IPS DF 4.7 (cell line): Measurements from ENCODE around the gene UTP15.

Experiments used
- DNase-seq: peaks from one replicate; pipeline ENCODE4 v3.0.0-alpha.2; 2013; ENCODE audit warnings: low spot score; ENCODE audit errors: extremely low read depth

Gene UTP15

DNA sequence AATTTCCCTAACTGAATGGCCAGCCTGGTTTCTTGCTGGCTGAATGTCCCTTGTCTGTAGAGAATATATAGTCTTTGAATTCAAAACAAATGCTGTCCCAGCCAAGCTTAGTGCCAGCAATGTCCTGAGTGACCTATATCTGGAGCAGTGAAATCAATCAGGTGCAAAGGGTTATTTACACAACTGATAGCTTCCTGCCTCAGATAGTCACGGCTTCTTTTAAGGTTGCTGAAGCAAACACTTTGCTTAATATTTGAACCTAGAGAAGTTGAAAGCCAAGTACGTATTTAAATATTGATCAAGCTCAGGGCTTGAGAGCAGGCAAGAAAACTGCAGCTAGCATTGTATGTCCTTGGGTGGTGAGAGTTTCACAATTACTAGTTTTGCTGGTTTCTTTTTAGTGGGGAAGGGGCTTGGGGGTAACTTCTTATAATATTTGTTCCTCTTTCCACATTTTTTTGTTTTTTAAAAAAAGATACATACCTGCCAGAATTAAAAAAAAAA lies 58.4 kb downstream of the UTP15 start:
- no peak for DNase-seq

DNA sequence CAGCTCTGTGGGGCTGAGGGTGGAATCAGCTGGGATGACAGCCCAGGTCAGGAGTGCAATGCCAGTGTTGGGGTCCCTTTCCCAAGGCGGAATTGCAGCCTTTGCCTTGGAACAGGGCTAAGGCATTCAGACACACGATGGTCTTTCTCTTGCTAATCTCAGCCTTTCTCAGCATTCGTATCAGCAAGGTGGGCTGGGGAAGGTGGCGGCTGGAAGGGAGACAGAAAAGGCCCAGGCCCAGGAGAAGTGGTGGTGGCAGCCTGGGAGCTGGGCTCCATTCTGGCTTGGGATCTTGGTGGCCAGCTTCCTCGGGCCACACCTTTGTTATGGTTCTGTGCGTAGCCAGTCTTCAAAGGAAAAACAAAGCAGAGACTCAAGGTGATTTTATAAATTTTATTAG lies 59.3 kb downstream of the UTP15 start:
- DNase-seq, result no peak

DNA sequence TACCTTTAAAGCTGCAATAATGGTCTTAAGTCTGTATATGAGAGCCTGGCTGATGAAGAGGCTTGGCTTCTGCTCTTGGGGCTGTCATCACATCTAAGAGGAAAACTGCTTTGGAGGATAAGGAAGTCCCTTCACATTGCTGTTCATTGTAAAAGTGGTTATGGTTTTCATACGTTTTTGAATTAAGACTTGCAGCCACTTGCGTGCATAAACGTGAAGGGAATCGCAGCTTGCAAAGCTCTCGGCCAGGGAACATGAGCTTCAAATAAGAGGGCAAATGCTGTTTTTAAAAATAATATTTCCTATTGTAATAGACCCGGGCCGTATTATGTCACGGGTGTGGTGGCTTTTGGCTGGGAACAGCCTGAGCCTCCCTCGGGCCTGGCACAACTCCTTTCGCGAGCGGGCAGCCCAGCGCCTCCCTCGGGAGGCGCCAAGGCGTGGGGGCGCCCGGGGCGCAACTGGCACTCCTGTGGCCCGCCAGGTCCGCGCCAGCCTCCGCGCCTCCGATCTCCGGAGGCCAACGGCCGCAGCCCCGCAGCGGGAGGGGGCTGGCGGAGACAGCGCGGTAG lies 59.9 kb downstream of the UTP15 start:
- no peak for DNase-seq

DNA sequence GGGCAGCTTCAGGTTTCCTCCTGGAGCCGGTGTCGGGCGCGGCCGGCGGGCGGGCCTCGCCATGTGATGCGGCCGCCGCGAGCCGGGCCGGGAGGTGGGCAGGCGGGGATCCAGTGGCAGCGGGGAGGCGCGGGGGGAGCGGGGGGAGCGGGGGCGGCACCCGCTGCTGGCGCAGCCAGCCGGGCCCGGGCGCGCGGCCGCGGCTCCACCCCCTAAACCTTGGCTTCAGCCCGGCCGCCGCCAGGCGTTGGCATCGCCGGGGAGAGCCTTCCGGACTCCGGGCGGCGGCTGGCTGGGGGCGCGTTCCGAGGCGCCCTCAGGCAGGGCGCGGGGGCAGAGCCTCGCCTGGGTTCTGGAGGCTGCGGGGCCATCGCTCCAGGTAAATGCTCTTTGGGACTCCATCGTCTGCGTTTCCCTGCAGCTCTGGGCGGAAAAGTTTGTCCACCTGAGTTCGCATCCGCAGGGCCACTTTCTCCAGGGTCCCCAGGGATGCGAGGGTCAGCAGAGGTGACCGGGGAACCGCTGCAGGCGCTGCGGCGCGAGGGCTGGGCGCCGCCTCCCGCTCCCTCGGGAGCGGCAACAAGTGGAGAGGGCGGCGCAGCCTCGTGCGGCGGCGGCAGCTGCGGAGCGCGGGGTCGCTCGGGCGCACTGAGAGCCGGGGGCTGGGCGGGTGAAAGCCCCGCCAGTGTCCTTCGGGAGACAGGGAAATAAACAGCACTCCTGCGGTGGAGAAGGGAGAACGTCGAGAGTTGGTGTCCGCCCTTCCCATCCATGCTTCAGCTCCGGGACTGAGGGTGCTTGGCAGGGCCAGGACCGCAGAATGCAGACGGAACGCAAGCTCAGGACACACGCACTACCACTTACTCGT lies 60.6 kb downstream of the UTP15 start, which contains the start of gene ARHGEF28:
TSS of gene ARHGEF28 (plus strand) at position 253 of the 868 bp plus-strand sequence. CDS start 58,656 bp downstream, outside the sequence.
- no peak for DNase-seq

DNA sequence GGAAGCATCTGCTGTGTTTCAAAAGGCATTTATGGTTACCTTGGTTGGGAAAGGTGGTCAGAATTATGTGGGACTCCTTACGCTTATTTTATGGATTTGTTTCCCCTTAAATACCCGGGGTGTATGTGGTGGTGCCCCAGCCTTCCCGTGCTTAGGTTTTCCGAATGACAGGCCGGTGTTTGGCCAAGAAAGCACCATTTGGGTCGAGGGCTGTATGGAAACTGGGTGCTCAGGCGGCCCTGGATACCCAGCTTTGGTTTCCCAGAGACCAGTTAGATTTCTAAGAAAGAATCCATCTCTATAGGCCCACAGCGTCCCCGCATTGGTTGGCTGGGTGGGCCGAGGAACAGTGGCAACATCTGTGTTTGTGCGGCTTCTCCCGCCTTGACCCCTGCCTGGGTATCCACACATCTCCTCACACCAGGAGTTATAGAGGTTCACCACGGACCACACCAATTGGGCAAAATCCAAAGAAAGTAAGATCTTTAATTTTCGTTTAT lies 61.3 kb downstream of the UTP15 start:
- no peak for DNase-seq

DNA sequence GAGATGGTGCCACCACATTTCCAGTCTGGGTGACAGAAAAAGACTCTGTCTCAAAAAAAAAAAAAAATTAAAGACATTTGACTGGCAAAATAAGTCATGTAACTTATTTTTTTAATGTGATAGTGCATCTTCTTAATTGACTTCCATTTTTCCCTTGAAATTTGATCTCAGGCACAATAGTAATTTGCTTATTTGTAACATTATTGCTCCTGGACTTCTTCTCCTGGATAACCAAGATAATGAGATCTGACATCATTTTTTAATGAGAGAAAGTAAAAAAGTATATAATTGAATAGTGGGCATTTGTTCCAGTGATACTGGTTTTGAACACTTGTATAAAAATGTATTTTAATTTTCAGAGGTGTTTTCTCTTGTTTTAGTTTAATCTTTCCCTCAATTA lies 63.9 kb downstream of the UTP15 start:
- no peak for DNase-seq

DNA sequence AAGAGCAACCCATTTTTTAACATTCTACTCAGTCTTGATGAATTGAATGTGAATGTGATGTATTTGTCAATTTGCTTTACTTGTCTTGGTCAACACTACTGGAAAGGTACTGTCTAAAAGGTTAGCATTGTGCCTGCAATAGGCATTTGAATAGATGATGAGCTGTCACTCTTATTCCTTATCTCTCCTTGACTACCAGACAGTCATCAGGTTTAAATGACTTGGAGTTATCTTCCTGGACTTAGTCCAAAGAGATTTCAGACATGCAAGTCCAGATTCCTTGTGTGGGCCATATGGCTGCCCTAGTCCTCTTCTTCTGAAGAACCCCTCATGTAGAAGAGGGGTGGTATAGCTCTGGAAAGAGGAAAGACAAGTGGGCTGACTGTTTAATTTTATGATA lies 65.2 kb downstream of the UTP15 start:
- DNase-seq, result no peak

DNA sequence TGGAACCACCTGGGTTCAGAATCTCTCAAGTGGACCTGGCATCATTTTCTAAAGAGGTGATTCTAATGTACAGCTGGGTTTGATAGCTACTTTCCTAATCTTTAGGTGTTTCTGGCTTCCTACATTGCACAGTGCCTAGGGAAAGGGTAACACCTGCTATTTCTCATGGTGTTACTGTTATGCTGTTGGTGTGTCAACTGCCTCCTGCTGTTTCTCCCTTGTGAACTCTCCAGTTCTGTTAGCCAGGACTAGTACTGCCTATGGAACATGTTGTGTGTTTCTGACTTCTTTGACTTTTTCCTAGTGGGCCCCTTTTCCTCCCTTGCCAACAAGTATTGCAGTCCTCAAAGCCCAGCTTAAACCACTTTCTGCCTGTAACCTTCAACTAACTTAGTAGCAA lies 66.0 kb downstream of the UTP15 start:
- no peak for DNase-seq
